ENCODE measurements around the gene GRK6.

- TF ChIP-seq CTCF (conservative IDR thresholded peaks at IDR 0.05 in 1 of 2, IDR thresholded peaks at IDR 0.05 in 1 of 2; ENCODE audit: extremely low read depth in 1 of 2, insufficient read depth in 1 of 2, low read depth in 1 of 2, low read length in 2 of 2) = no peak
- TF ChIP-seq EZH2 (IDR thresholded peaks at IDR 0.05; ENCODE audit: borderline replicate concordance, low read length) = no peak
Observed at GRCh38 chr5:177425196-177425800, 1.2 kb upstream of the GRK6 start.

Data from mammary epithelial cell (primary cell).